Pancreas (tissue), 10 donors: Measurements from ENCODE around the gene CCSER2. TPM values are rescaled to one million over a fixed set of nuclear protein-coding genes. Genes with fewer than 3 reads are reported as not detected.

Source experiments
- ATAC-seq, 4 donors: fragments of 200-7000 bp; cut with Tn5 transposase; one replicate each; pipeline versions ENCODE4 v1.8.0 to v1.9.1; 2020; ENCODE audit warnings: mild to moderate bottlenecking in 4 of 4, moderate library complexity in 4 of 4
- DNase-seq, 6 donors: peaks; one replicate each; pipeline ENCODE4 v3.0.0-alpha.2; 2020
- FAIRE-seq: peaks from 2 replicates; lab custom pipeline; 2012; peaks lifted over from hg19 to GRCh38; lab: Jason Lieb, UNC
- H3K27ac ChIP-seq, 4 donors: fragments of 200-600 bp; sonication (generic); 1 replicate in 3 of 4; 2 replicates in 1 of 4; pipeline versions ENCODE4 v1.5.0 to v1.8.0; 2020
- H3K27me3 ChIP-seq, 4 donors: fragments of 200-600 bp; one replicate each; pipeline ENCODE4 v1.8.0; 2021
- H3K36me3 ChIP-seq, 3 donors: fragments of 200-600 bp; sonication (generic) in 1 of 3; one replicate each; pipeline versions ENCODE4 v1.5.0 to v1.8.0; 2020 to 2021
- H3K4me1 ChIP-seq, 3 donors: fragments of 200-600 bp; one replicate each; pipeline ENCODE4 v1.8.0; 2021
- H3K4me3 ChIP-seq, 4 donors: fragments of 200-600 bp; sonication (generic) in 2 of 4; one replicate each; pipeline versions ENCODE4 v1.5.0 to v1.8.0; 2020 to 2021
- H3K9me3 ChIP-seq, 4 donors: fragments of 200-600 bp; one replicate each; pipeline ENCODE4 v1.8.0; 2021
- CTCF ChIP-seq, 4 donors: fragments of 200-600 bp; sonication (generic) in 3 of 4; IDR thresholded peaks; one replicate each; pipeline versions ENCODE4 v1.5.0 to v1.8.0; 2021; ENCODE audit warnings: antibody characterized with exemption in 4 of 4
- WGBS, 2 donors: extraction: QIAGEN DNeasy Blood & Tissue Kit; methylation state at CpG; one replicate each; pipeline ENCODE4 v1.1.7; 2013; 5-methylcytosine and 5-hydroxymethylcytosine counted together
- intact Hi-C, 3 donors: fragments of 100-400 bp; cut with DNase I; formaldehyde crosslinking; loops; one replicate each; pipeline versions ENCODE4 v1.11.1 to v1.14.2; 2022
- polyA plus RNA-seq, 2 donors: library from polyadenylated mRNA; stranded (reverse); fragments of 200-250 nt; gene quantifications; one replicate each; pipeline ENCODE4 v1.2.3, GENCODE V29; 2013
- total RNA-seq, 6 donors: library from RNA; stranded (reverse); fragmentation: NEBNext Ultra II Directional in 4 of 6; extraction: Animal tissue kit (Norgen Biotek cat#: 25700) in 4 of 6; gene quantifications; one replicate each; pipeline versions ENCODE4 v1.2.1 to v1.2.4, GENCODE V29; 2021 to 2023
- donor health status: healthy with polysubstance abuse.
- donor health status: DM: no; HTN: no; CAD: no; lungs with moderate emphysema.
- donor health status: DM: no; HTN: no; CAD: no.
- donor health status: control.
- donor health status: control.
- donor health status: Bipolar disorder and iron deficiency.
- donor health status: DM: yes; HTN: yes; CAD: no.
- donor health status: DM: no; HTN: no; CAD: no.
- donor health status: DM: no; HTN: no; CAD: no.
- donor health status: DM: yes; HTN: yes; CAD: no.

The CCSER2 gene
- total and polyA plus RNA-seq, 8 donors: 3.5 to 25.6 (median 21.8) TPM

GRCh38 chr10:84543948-84544347, 215.6 kb downstream of the CCSER2 start:
- WGBS, 2 donors: 78 to 79% methylated on average over 5 of the region's 5 CpGs
- DNase-seq (no peak), FAIRE-seq (no peak), ATAC-seq (no peak)
- Histone ChIP-seq H3K4me3 (no peak overlapping the region), H3K36me3 (no peaks in the 10 kb centered on the region), H3K27me3 (peaks cover 0 to 4% (median 0%) of the 10 kb centered on the region in 4 donors), H3K9me3 (no peaks in the 10 kb centered on the region), H3K27ac (no peak overlapping the region), H3K4me1 (peaks cover 0 to 4% (median 0%) of the 10 kb centered on the region in 3 donors)
- intact Hi-C loops: loop anchor here in 2 of 3 donors (5.0 to 10.0 kb wide), 2 partner anchors 282 to 1831 kb away; no protein-coding TSS in a partner anchor
- no peak for TF ChIP-seq CTCF (IDR thresholded peaks at IDR 0.05)

DNA sequence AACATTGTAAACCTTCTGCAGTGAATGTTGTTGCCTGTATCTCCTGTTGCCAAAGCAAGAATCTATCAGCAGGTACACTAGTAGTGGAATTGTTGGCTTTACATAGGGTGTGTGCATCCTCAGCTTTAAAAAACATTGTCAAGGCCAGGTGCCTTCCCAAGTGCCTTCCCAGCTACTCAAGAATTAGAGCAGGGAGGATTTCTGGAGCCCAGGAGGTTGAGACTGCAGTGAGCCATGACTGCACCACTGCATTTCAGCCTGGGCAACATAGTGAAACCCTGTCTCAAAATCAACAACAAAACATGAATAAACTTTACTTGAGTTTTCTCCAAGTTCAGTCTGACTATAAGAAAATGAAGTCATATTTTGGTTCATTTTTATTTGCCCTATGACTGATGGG, 217.3 kb downstream of the CCSER2 start:
- H3K4me3 ChIP-seq: no peak overlapping the region
- no peaks in the 10 kb centered on the region for H3K27me3 ChIP-seq
- H3K36me3 ChIP-seq: no peaks in the 10 kb centered on the region
- no peak overlapping the region for H3K27ac ChIP-seq
- intact Hi-C loops: loop anchor here in 1 of 3 donors (10.0 kb wide), 1 partner anchor 1829 kb away; no protein-coding TSS in a partner anchor
- no peak for DNase-seq
- H3K4me1 ChIP-seq: peaks cover 0 to 4% (median 0%) of the 10 kb centered on the region in 3 donors
- no peaks in the 10 kb centered on the region for H3K9me3 ChIP-seq
- no peak for FAIRE-seq
- no peak for ATAC-seq
- TF ChIP-seq CTCF (IDR thresholded peaks at IDR 0.05): no peak

DNA sequence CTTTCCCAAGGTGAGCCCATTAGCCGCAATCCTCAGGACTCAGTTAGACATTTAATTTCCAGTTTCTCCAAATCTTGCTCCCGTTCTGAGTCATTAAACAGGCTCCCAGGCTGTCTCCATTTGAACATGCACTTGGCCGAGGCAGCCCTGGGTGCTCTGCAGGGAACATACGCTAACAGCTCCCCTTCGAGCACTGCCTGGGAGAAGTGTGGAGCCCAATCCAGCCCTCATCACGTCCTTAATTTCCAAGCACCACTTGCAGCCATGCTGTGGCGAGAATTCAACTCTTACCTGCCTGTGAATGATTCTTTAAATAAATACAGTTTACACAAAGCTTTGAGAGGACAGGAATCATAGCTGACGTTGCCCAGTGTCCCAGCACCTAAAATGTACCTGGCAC, 218.2 kb downstream of the CCSER2 start:
- FAIRE-seq (no peak), ATAC-seq (no peak), DNase-seq (no peak)
- H3K4me3 ChIP-seq: no peak overlapping the region
- intact Hi-C loops: loop anchor here in 1 of 3 donors (10.0 kb wide), 1 partner anchor 1828 kb away; no protein-coding TSS in a partner anchor
- no peaks in the 10 kb centered on the region for H3K36me3 ChIP-seq
- TF ChIP-seq CTCF (IDR thresholded peaks at IDR 0.05): no peak
- H3K27ac ChIP-seq: no peak overlapping the region
- 74 to 80% methylated on average over 8 of the region's 8 CpGs for WGBS, 2 donors
- no peaks in the 10 kb centered on the region for H3K4me1 ChIP-seq
- no peaks in the 10 kb centered on the region for H3K27me3 ChIP-seq
- no peaks in the 10 kb centered on the region for H3K9me3 ChIP-seq

GRCh38 chr10:84547616-84548015, 219.2 kb downstream of the CCSER2 start:
- Histone ChIP-seq H3K27ac (no peak overlapping the region), H3K4me1 (no peaks in the 10 kb centered on the region), H3K9me3 (no peaks in the 10 kb centered on the region), H3K27me3 (no peaks in the 10 kb centered on the region), H3K4me3 (no peak overlapping the region), H3K36me3 (no peaks in the 10 kb centered on the region)
- intact Hi-C loops: loop anchor here in 1 of 3 donors (10.0 kb wide), 1 partner anchor 1827 kb away; no protein-coding TSS in a partner anchor
- WGBS, 2 donors: 67 to 76% methylated on average over 3 of the region's 3 CpGs
- no peak for ATAC-seq
- no peak for DNase-seq
- no peak for FAIRE-seq
- TF ChIP-seq CTCF (IDR thresholded peaks at IDR 0.05): no peak

DNA sequence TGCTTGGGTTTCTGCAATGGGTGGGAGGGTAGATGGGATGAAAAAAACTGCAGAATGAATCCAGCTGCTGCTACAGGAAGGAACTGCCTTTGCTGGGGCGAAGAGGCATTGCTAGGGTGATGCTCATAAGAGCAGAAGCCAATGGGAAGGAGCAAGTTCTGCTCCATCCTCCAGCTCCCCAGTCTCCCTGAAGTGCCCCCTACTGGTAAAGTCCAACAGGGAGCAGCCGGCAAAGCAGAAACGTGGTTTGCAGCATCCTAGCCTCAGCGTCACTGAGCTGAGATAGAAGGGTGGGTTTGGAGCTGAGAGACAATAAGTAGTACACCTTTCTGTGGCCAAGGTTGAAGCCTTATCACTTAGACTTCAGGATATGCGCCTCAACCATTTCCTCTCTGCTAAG, 220.5 kb downstream of the CCSER2 start:
- Histone ChIP-seq H3K4me3 (no peak overlapping the region), H3K27me3 (no peaks in the 10 kb centered on the region), H3K4me1 (no peaks in the 10 kb centered on the region), H3K36me3 (no peaks in the 10 kb centered on the region), H3K9me3 (no peaks in the 10 kb centered on the region), H3K27ac (no peak overlapping the region)
- TF ChIP-seq CTCF (IDR thresholded peaks at IDR 0.05): no peak
- DNase-seq (no peak), ATAC-seq (no peak), FAIRE-seq (no peak)
- intact Hi-C loops: loop anchor here in 1 of 3 donors (10.0 kb wide), 1 partner anchor 1826 kb away; no protein-coding TSS in a partner anchor
- WGBS, 2 donors: 44 to 45% methylated on average over 5 of the region's 5 CpGs
